ENCODE measurements around the gene ANKS1A. TPM values are rescaled to one million over a fixed set of nuclear protein-coding genes. Genes with fewer than 3 reads are reported as not detected.

ANKS1A gene
- total and polyA plus RNA-seq, 3 donors from 2014 or later, result 44.2 to 96.9 (median 95.9) TPM

- Histone ChIP-seq H3K27me3 (no peaks in the 10 kb centered on the region), H3K27ac (no peak overlapping the region), H3K4me1 (no peaks in the 10 kb centered on the region), H3K9me3 (no peaks in the 10 kb centered on the region), H3K36me3 (ENCODE audit: low read depth, missing control alignments) (no peaks in the 10 kb centered on the region), H3K4me3 (no peak overlapping the region)
- TF ChIP-seq CTCF (IDR thresholded peaks at IDR 0.05), result no peak
- TF ChIP-seq POLR2A (IDR thresholded peaks at IDR 0.05), result no peak
- DNase-seq, result no peak
- WGBS, 2 donors, result 87 to 90% methylated on average over 7 of the region's 7 CpGs
- intact Hi-C loops (cut with DNase I; ENCODE audit: low total_unique reads), result no loop called here
Measured at GRCh38 chr6:34855463-34855862, 33.6 kb upstream of the ANKS1A start.

GRCh38 chr6:34858681-34859080, 30.4 kb upstream of the ANKS1A start:
- no peaks in the 10 kb centered on the region for H3K36me3 ChIP-seq (ENCODE audit: low read depth, missing control alignments)
- H3K4me3 ChIP-seq, result no peak overlapping the region
- no peak overlapping the region for H3K27ac ChIP-seq
- DNase-seq, result no peak
- WGBS, 2 donors, result 87 to 92% methylated on average over 5 to 7 of the region's 7 CpGs
- TF ChIP-seq POLR2A (IDR thresholded peaks at IDR 0.05) (no peak), CTCF (IDR thresholded peaks at IDR 0.05) (no peak)
- no peaks in the 10 kb centered on the region for H3K9me3 ChIP-seq
- H3K27me3 ChIP-seq, result no peaks in the 10 kb centered on the region
- no peaks in the 10 kb centered on the region for H3K4me1 ChIP-seq
- intact Hi-C loops (cut with DNase I; ENCODE audit: low total_unique reads), result no loop called here

- Histone ChIP-seq H3K27ac (no peak overlapping the region), H3K4me3 (no peak overlapping the region), H3K4me1 (no peaks in the 10 kb centered on the region), H3K9me3 (no peaks in the 10 kb centered on the region), H3K36me3 (ENCODE audit: low read depth, missing control alignments) (no peaks in the 10 kb centered on the region), H3K27me3 (no peaks in the 10 kb centered on the region)
- 64 to 76% methylated on average over 4 of the region's 4 CpGs for WGBS, 2 donors
- TF ChIP-seq POLR2A (IDR thresholded peaks at IDR 0.05) (no peak), CTCF (IDR thresholded peaks at IDR 0.05) (no peak)
- no peak for DNase-seq
- intact Hi-C loops (cut with DNase I; ENCODE audit: low total_unique reads), result no loop called here
Measured at GRCh38 chr6:34859951-34860350, 29.1 kb upstream of the ANKS1A start.

GRCh38 chr6:34860776-34861175, 28.3 kb upstream of the ANKS1A start:
- H3K27ac ChIP-seq, result no peak overlapping the region
- intact Hi-C loops (cut with DNase I; ENCODE audit: low total_unique reads), result no loop called here
- no peaks in the 10 kb centered on the region for H3K4me1 ChIP-seq
- H3K9me3 ChIP-seq, result no peaks in the 10 kb centered on the region
- TF ChIP-seq CTCF (IDR thresholded peaks at IDR 0.05) (no peak), POLR2A (IDR thresholded peaks at IDR 0.05) (no peak)
- 75 to 86% methylated on average over 1 of the region's 1 CpG for WGBS, 2 donors
- no peak overlapping the region for H3K4me3 ChIP-seq
- no peaks in the 10 kb centered on the region for H3K36me3 ChIP-seq (ENCODE audit: low read depth, missing control alignments)
- no peaks in the 10 kb centered on the region for H3K27me3 ChIP-seq
- DNase-seq, result no peak

GRCh38 chr6:34864007-34864406, 25.0 kb upstream of the ANKS1A start:
- intact Hi-C loops (cut with DNase I; ENCODE audit: low total_unique reads), result no loop called here
- Histone ChIP-seq H3K36me3 (ENCODE audit: low read depth, missing control alignments) (no peaks in the 10 kb centered on the region), H3K27ac (no peak overlapping the region), H3K4me3 (no peak overlapping the region), H3K9me3 (no peaks in the 10 kb centered on the region), H3K4me1 (no peaks in the 10 kb centered on the region), H3K27me3 (no peaks in the 10 kb centered on the region)
- TF ChIP-seq POLR2A (IDR thresholded peaks at IDR 0.05), result no peak
- no peak for TF ChIP-seq CTCF (IDR thresholded peaks at IDR 0.05)
- 75 to 80% methylated on average over 4 of the region's 4 CpGs for WGBS, 2 donors
- DNase-seq, result no peak

Measured in testis (tissue), 3 donors.